C4-2B (cell line): ENCODE measurements around the gene CRACDL.

ENCODE experiments used
- ZFX ChIP-seq: fragments of 450-650 bp; IDR thresholded peaks from 2 replicates; pipeline ENCODE4 v1.6.1; 2017
- TF ChIP-seq, protein P1 (sequence below): fragments of 450-650 bp; conservative IDR thresholded peaks from 2 replicates; pipeline ENCODE4 v1.5.1; 2017; ENCODE audit warnings: mild to moderate bottlenecking

GRCh38 chr2:98899041-98899702 is 36.9 kb downstream of the CRACDL start:
- TF ChIP-seq, protein P1, sequence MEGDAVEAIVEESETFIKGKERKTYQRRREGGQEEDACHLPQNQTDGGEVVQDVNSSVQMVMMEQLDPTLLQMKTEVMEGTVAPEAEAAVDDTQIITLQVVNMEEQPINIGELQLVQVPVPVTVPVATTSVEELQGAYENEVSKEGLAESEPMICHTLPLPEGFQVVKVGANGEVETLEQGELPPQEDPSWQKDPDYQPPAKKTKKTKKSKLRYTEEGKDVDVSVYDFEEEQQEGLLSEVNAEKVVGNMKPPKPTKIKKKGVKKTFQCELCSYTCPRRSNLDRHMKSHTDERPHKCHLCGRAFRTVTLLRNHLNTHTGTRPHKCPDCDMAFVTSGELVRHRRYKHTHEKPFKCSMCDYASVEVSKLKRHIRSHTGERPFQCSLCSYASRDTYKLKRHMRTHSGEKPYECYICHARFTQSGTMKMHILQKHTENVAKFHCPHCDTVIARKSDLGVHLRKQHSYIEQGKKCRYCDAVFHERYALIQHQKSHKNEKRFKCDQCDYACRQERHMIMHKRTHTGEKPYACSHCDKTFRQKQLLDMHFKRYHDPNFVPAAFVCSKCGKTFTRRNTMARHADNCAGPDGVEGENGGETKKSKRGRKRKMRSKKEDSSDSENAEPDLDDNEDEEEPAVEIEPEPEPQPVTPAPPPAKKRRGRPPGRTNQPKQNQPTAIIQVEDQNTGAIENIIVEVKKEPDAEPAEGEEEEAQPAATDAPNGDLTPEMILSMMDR = no peak
- no peak for TF ChIP-seq ZFX
